Keratinocyte (primary cell): ENCODE data around the gene ZDHHC20. TPM values are rescaled to one million over a fixed set of nuclear protein-coding genes. Genes with fewer than 3 reads are reported as not detected.
"Not testable (repeated sequence)": the region's sequence is repeated elsewhere in the genome, so short reads cannot be mapped to it uniquely, and the experiment has no call there.

ENCODE experiments used
- DNase-seq: peaks from one replicate; pipeline ENCODE4 v3.0.0-alpha.2; 2011; ENCODE audit warnings: low read depth, missing footprints, low spot score
- FAIRE-seq: peaks from 2 replicates; lab custom pipeline; 2011; peaks lifted over from hg19 to GRCh38; lab: Jason Lieb, UNC
- H2AFZ ChIP-seq: 2 replicates; pipeline ENCODE4 v1.6.0; 2012; ENCODE audit warnings: low read length, control low read depth, inconsistent platforms; ENCODE audit not compliant: control insufficient read depth
- H3K27ac ChIP-seq: 2 replicates; pipeline ENCODE4 v1.5.1; 2011; ENCODE audit warnings: low read length; ENCODE audit not compliant: control insufficient read depth, insufficient read depth
- H3K27me3 ChIP-seq: 3 replicates; pipeline ENCODE4 v1.6.0; 2011; ENCODE audit warnings: low read length; ENCODE audit not compliant: control insufficient read depth, insufficient read depth; ENCODE audit errors: extremely low read depth
- H3K36me3 ChIP-seq, 2 experiments: 2 replicates in 1 of 2; 3 replicates in 1 of 2; pipeline ENCODE4 v1.5.1; 2011; ENCODE audit warnings: low read length in 2 of 2, mild to moderate bottlenecking in 1 of 2; ENCODE audit not compliant: control insufficient read depth in 2 of 2, insufficient read depth in 2 of 2; ENCODE audit errors: extremely low read depth in 1 of 2
- H3K4me1 ChIP-seq: 3 replicates; pipeline ENCODE4 v1.5.1; 2011; ENCODE audit warnings: low read length; ENCODE audit not compliant: control insufficient read depth, insufficient read depth; ENCODE audit errors: extremely low read depth
- H3K4me2 ChIP-seq: 3 replicates; pipeline ENCODE4 v1.6.0; 2011; ENCODE audit warnings: low read depth, low read length; ENCODE audit not compliant: control insufficient read depth, insufficient read depth; ENCODE audit errors: extremely low read depth
- H3K4me3 ChIP-seq, 3 experiments: fragments of 200-600 bp in 1 of 3; sonication (generic) in 1 of 3; 2 replicates in 2 of 3; 3 replicates in 1 of 3; pipeline ENCODE4 v1.5.1; 2011 to 2016; ENCODE audit warnings: low read length in 3 of 3, mild to moderate bottlenecking in 3 of 3, control low read depth in 2 of 3, inconsistent platforms in 1 of 3, low read depth in 1 of 3, mixed read lengths in 1 of 3, mixed run types in 1 of 3, moderate library complexity in 1 of 3; ENCODE audit not compliant: control insufficient read depth in 2 of 3, insufficient read depth in 2 of 3; ENCODE audit errors: extremely low read depth in 1 of 3
- H3K79me2 ChIP-seq: 2 replicates; pipeline ENCODE4 v1.6.0; 2012; ENCODE audit warnings: low read length; ENCODE audit not compliant: control insufficient read depth, insufficient read depth
- H3K9ac ChIP-seq: 3 replicates; pipeline ENCODE4 v1.6.0; 2011; ENCODE audit warnings: low read length; ENCODE audit not compliant: control insufficient read depth, insufficient read depth; ENCODE audit errors: extremely low read depth
- H3K9me1 ChIP-seq: 3 replicates; pipeline ENCODE4 v1.6.0; 2011; ENCODE audit warnings: low read length; ENCODE audit not compliant: control insufficient read depth, insufficient read depth; ENCODE audit errors: extremely low read depth
- H3K9me3 ChIP-seq: 2 replicates; pipeline ENCODE4 v1.5.1; 2012; ENCODE audit warnings: low read depth, low read length; ENCODE audit not compliant: control insufficient read depth
- H4K20me1 ChIP-seq: 3 replicates; pipeline ENCODE4 v1.6.0; 2011; ENCODE audit warnings: low read length; ENCODE audit not compliant: control insufficient read depth, insufficient read depth; ENCODE audit errors: extremely low read depth
- CTCF ChIP-seq, 3 experiments: IDR thresholded peaks in 1 of 3; conservative IDR thresholded peaks in 1 of 3; optimal IDR thresholded peaks in 1 of 3; 2 replicates in 2 of 3; 3 replicates in 1 of 3; pipeline versions ENCODE3 to v1.5.1; 2011; ENCODE audit warnings: low read length in 3 of 3, mild to moderate bottlenecking in 3 of 3, moderate library complexity in 2 of 3, control low read depth in 1 of 3, inconsistent platforms in 1 of 3; ENCODE audit not compliant: insufficient read depth in 2 of 3; ENCODE audit errors: extremely low read depth in 1 of 3
- EZH2 ChIP-seq: IDR thresholded peaks from one replicate; pipeline ENCODE4 v1.6.1; 2012; ENCODE audit warnings: inconsistent platforms, mild to moderate bottlenecking, low read length, moderate library complexity
- dilution Hi-C: fragments of 300-500 bp; cut with MboI; formaldehyde crosslinking; loops from one replicate; pipeline ENCODE4 v1.7.0; 2020; ENCODE audit warnings: low sequenced_read_pairs; ENCODE audit not compliant: extremely low pct_ligation_motif_present
- polyA plus RNA-seq, 5 experiments: library from polyadenylated mRNA; depleted of rRNA in 3 of 5; stranded (reverse) in 3 of 5; stranded (forward) in 1 of 5; unstranded in 1 of 5; fragments of >200 nt; gene quantifications; 1 replicate in 1 of 5; 2 replicates in 3 of 5; 3 replicates in 1 of 5; pipeline versions ENCODE4 v1.2.1 to v1.2.3, GENCODE V29; 2011 to 2012; ENCODE audit warnings: missing spikeins in 2 of 5, low read depth in 1 of 5, low replicate concordance in 1 of 5

The ZDHHC20 gene
- polyA plus RNA-seq, 1 donor (not counting 4 experiments of a cell fraction or from before 2014, with no cell fraction given): 45.8 TPM

- dilution Hi-C loops: no loop called here
Measured at GRCh38 chr13:21385710-21386109, 73.4 kb downstream of the ZDHHC20 start.

DNA sequence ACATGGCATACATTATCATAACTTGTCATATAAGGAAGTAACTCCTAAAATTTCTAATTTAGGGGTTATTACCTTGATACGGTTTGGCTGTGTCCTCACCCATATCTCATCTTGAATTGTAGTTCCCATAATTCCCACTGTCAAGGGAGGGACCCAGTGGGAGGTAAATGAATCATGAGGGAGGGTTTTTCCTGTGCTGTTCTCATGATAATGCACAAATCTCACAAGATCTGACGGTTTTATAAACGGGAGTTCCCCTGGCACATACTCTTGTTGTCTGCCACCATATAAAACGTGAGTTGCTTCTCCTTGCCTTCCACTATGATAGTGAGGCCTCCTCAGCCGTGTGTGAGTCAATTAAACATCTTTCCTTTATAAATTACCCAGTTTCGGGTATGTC, 76.0 kb downstream of the ZDHHC20 start:
- no peak for FAIRE-seq
- Histone ChIP-seq H4K20me1 (no peaks in the 10 kb centered on the region), H3K4me1 (no peaks in the 10 kb centered on the region), H2AFZ (no peak overlapping the region), H3K36me3 (peaks cover 1 to 2% of the 10 kb centered on the region in 2 experiments), H3K9me1 (no peaks in the 10 kb centered on the region), H3K9ac (no peak overlapping the region), H3K4me3 (no peak overlapping the region), H3K27ac (no peak overlapping the region), H3K4me2 (no peak overlapping the region), H3K9me3 (no peaks in the 10 kb centered on the region), H3K27me3 (no peaks in the 10 kb centered on the region), H3K79me2 (no peaks in the 10 kb centered on the region)
- dilution Hi-C loops: no loop called here
- TF ChIP-seq CTCF (optimal IDR thresholded peaks at IDR 0.05 in 1 of 3, IDR thresholded peaks at IDR 0.05 in 1 of 3, conservative IDR thresholded peaks at IDR 0.05 in 1 of 3; ENCODE audit: extremely low read depth in 1 of 3, insufficient read depth in 2 of 3, low read length in 3 of 3): no peak
- TF ChIP-seq EZH2: no peak
- DNase-seq: no peak

More at GRCh38 chr13:21385710-21386109, 73.4 kb downstream of the ZDHHC20 start:
- H3K9me1 ChIP-seq: no peaks in the 10 kb centered on the region
- no peaks in the 10 kb centered on the region for H3K4me1 ChIP-seq
- no peak overlapping the region for H2AFZ ChIP-seq
- no peaks in the 10 kb centered on the region for H3K79me2 ChIP-seq
- no peaks in the 10 kb centered on the region for H3K27me3 ChIP-seq
- DNase-seq: no peak
- H3K4me2 ChIP-seq: no peak overlapping the region
- no peak overlapping the region for H3K27ac ChIP-seq
- TF ChIP-seq CTCF (optimal IDR thresholded peaks at IDR 0.05 in 1 of 3, IDR thresholded peaks at IDR 0.05 in 1 of 3, conservative IDR thresholded peaks at IDR 0.05 in 1 of 3; ENCODE audit: extremely low read depth in 1 of 3, insufficient read depth in 2 of 3, low read length in 3 of 3): no peak
- TF ChIP-seq EZH2: no peak
- H3K36me3 ChIP-seq: peaks cover 2 to 4% of the 10 kb centered on the region in 2 experiments
- FAIRE-seq: no peak
- H4K20me1 ChIP-seq: no peaks in the 10 kb centered on the region
- no peak overlapping the region for H3K4me3 ChIP-seq
- H3K9ac ChIP-seq: no peak overlapping the region
- H3K9me3 ChIP-seq: no peaks in the 10 kb centered on the region

- H3K36me3 ChIP-seq, FAIRE-seq, dilution Hi-C loops, H3K4me1 ChIP-seq, H2AFZ ChIP-seq, H3K4me2 ChIP-seq, H4K20me1 ChIP-seq, DNase-seq, H3K9ac ChIP-seq, H3K27me3 ChIP-seq, H3K9me1 ChIP-seq, H3K79me2 ChIP-seq, H3K9me3 ChIP-seq, H3K4me3 ChIP-seq, H3K27ac ChIP-seq: not testable (repeated sequence)
Measured at GRCh38 chr13:21376998-21377985, 81.8 kb downstream of the ZDHHC20 start.
